Endothelial cell of umbilical vein (primary cell): ENCODE measurements around the gene KIF26B. TPM values are rescaled to one million over a fixed set of nuclear protein-coding genes. Genes with fewer than 3 reads are reported as not detected.

Experiments
- BruUV-seq: library from RNA; stranded (reverse); fragments of 400-500 nt; replicated peaks from 2 replicates; lab custom pipeline; 2021; lab: Mats Ljungman, UMichigan
- CTCF ChIA-PET: fragments of 300-600, 350-600 bp; sonication (Branson Sonifier 250); formaldehyde crosslinking; loops from one replicate; lab custom pipeline; 2021; ENCODE audit warnings: antibody characterized with exemption, inconsistent platforms; lab: Charles Lee
- POLR2A ChIA-PET: fragments of 300-600, 350-600 bp; sonication (Branson Sonifier 250); formaldehyde crosslinking; loops from one replicate; lab custom pipeline; 2021; ENCODE audit warnings: antibody characterized with exemption, inconsistent platforms; lab: Charles Lee
- DNase-seq: peaks from one replicate; pipeline ENCODE4 v3.0.0-alpha.2; 2011; ENCODE audit warnings: low read depth, low spot score
- FAIRE-seq: peaks from 2 replicates; lab custom pipeline; 2011; peaks lifted over from hg19 to GRCh38; lab: Jason Lieb, UNC
- H2AFZ ChIP-seq: 2 replicates; pipeline ENCODE4 v1.6.0; 2012; ENCODE audit warnings: low read depth, low read length, control low read depth, inconsistent platforms
- H3K27ac ChIP-seq: 2 replicates; pipeline ENCODE4 v1.5.1; 2011; ENCODE audit warnings: low read depth, mild to moderate bottlenecking, control low read depth, low read length, moderate library complexity; ENCODE audit not compliant: insufficient read depth
- H3K27me3 ChIP-seq, 2 experiments: 2 replicates each; pipeline versions ENCODE4 v1.6.0 to v1.6.1; 2011; ENCODE audit warnings: low read length in 2 of 2, mixed read lengths in 1 of 2; ENCODE audit not compliant: control insufficient read depth in 2 of 2, insufficient read depth in 2 of 2
- H3K36me3 ChIP-seq, 2 experiments: 2 replicates in 1 of 2; 3 replicates in 1 of 2; pipeline ENCODE4 v1.5.1; 2011; ENCODE audit warnings: low read length in 2 of 2, mild to moderate bottlenecking in 1 of 2, moderate library complexity in 1 of 2; ENCODE audit not compliant: control insufficient read depth in 2 of 2, insufficient read depth in 2 of 2; ENCODE audit errors: extremely low read depth in 1 of 2
- H3K4me1 ChIP-seq: 3 replicates; pipeline ENCODE4 v1.5.1; 2011; ENCODE audit warnings: mild to moderate bottlenecking, low read length; ENCODE audit not compliant: control insufficient read depth, insufficient read depth; ENCODE audit errors: extremely low read depth
- H3K4me2 ChIP-seq: 2 replicates; pipeline ENCODE4 v1.6.1; 2011; ENCODE audit warnings: low read length, control low read depth, mixed read lengths; ENCODE audit not compliant: insufficient read depth
- H3K4me3 ChIP-seq, 3 experiments: fragments of 200-600 bp in 1 of 3; sonication (generic), shearing (Covaris generic) in 1 of 3; replicated peaks in 1 of 3; 2 replicates each; pipeline ENCODE4 v1.5.1; 2011 to 2016; ENCODE audit warnings: control low read depth in 3 of 3, low read length in 3 of 3, mild to moderate bottlenecking in 2 of 3, inconsistent platforms in 1 of 3, low read depth in 1 of 3, moderate library complexity in 1 of 3; ENCODE audit not compliant: insufficient read depth in 1 of 3
- H3K79me2 ChIP-seq: 2 replicates; pipeline ENCODE4 v1.6.0; 2012; ENCODE audit warnings: low read length, inconsistent platforms; ENCODE audit not compliant: control insufficient read depth, insufficient read depth
- H3K9ac ChIP-seq: replicated peaks from 2 replicates; pipeline ENCODE3; 2011; ENCODE audit warnings: low read length, control low read depth; ENCODE audit not compliant: insufficient read depth; ENCODE audit errors: extremely low read depth
- H3K9me1 ChIP-seq: replicated peaks from 3 replicates; pipeline ENCODE4 v1.6.0; 2011; ENCODE audit warnings: mild to moderate bottlenecking, low read length; ENCODE audit not compliant: control insufficient read depth, insufficient read depth; ENCODE audit errors: extremely low read depth
- H3K9me3 ChIP-seq: replicated peaks from 2 replicates; pipeline ENCODE4 v1.5.1; 2012; ENCODE audit warnings: low read length, inconsistent platforms; ENCODE audit not compliant: control insufficient read depth, insufficient read depth
- H4K20me1 ChIP-seq: replicated peaks from 2 replicates; pipeline ENCODE3; 2011; ENCODE audit warnings: mild to moderate bottlenecking, low read length; ENCODE audit not compliant: control insufficient read depth, insufficient read depth; ENCODE audit errors: extremely low read depth
- EZH2 ChIP-seq: IDR thresholded peaks from 2 replicates; pipeline ENCODE4 v1.6.1; 2012; ENCODE audit warnings: borderline replicate concordance, low read depth, mild to moderate bottlenecking, moderate library complexity, low read length, inconsistent platforms; ENCODE audit not compliant: severe bottlenecking
- FOS ChIP-seq: IDR thresholded peaks from 2 replicates; pipeline ENCODE4 v1.6.1; 2011; ENCODE audit warnings: mild to moderate bottlenecking, low read length, moderate library complexity, borderline replicate concordance; ENCODE audit not compliant: insufficient read depth
- GATA2 ChIP-seq: IDR thresholded peaks from 2 replicates; pipeline ENCODE4 v1.7.0; 2011; ENCODE audit warnings: low read depth, mild to moderate bottlenecking, moderate library complexity, mixed read lengths, low read length; ENCODE audit not compliant: insufficient read length, insufficient read depth
- JUN ChIP-seq: IDR thresholded peaks from 2 replicates; pipeline ENCODE4 v1.6.1; 2011; ENCODE audit warnings: borderline replicate concordance, low read depth; ENCODE audit not compliant: insufficient read length, insufficient read depth
- MAX ChIP-seq: IDR thresholded peaks from 2 replicates; pipeline ENCODE4 v1.6.1; 2011; ENCODE audit not compliant: insufficient read depth, insufficient read length
- MYC ChIP-seq: IDR thresholded peaks from one replicate; pipeline ENCODE4 v1.6.1; 2011; ENCODE audit warnings: mild to moderate bottlenecking, low read depth, low read length
- POLR2A ChIP-seq: IDR thresholded peaks from 2 replicates; pipeline ENCODE4 v1.6.1; 2012; ENCODE audit warnings: low read depth, mild to moderate bottlenecking, control low read depth, low read length
- POLR2AphosphoS5 ChIP-seq: IDR thresholded peaks from 2 replicates; pipeline ENCODE4 v1.6.1; 2012; ENCODE audit warnings: low read depth, mild to moderate bottlenecking, control low read depth, low read length, moderate library complexity; ENCODE audit not compliant: insufficient read depth
- dilution Hi-C: fragments of 300-500 bp; cut with MboI; formaldehyde crosslinking; loops from one replicate; pipeline ENCODE4 v1.15.0; 2019; ENCODE audit warnings: low sequenced_read_pairs; ENCODE audit not compliant: extremely low pct_ligation_motif_present
- intact Hi-C: fragments of 100-400 bp; cut with micrococcal nuclease; formaldehyde crosslinking; loops from one replicate; pipeline ENCODE4 v1.10.0; 2022
- polyA plus RNA-seq, 4 experiments: library from polyadenylated mRNA; depleted of rRNA in 3 of 4; stranded (reverse) in 3 of 4; unstranded in 1 of 4; fragments of >200 nt; gene quantifications; 2 replicates each; pipeline versions ENCODE4 v1.2.1 to v1.2.3, GENCODE V29; 2011 to 2012; ENCODE audit warnings: missing spikeins in 1 of 4
- total RNA-seq: library from RNA; stranded (reverse); gene quantifications from 2 replicates; pipeline ENCODE4 v1.2.3, GENCODE V29; 2021
- TF ChIP-seq, protein P1 (sequence below), 2 donors: IDR thresholded peaks; 1 replicate in 1 of 2; 2 replicates in 1 of 2; pipeline ENCODE4 v1.5.1; 2011; ENCODE audit warnings: low read length in 2 of 2, mild to moderate bottlenecking in 2 of 2, moderate library complexity in 2 of 2, control low read depth in 1 of 2, inconsistent platforms in 1 of 2, low read depth in 1 of 2; ENCODE audit not compliant: insufficient read depth in 1 of 2; ENCODE audit errors: extremely low read depth in 1 of 2

KIF26B gene
- total and polyA plus RNA-seq, 2 donors (not counting 3 experiments of a cell fraction or from before 2014, with no cell fraction given), result 0.04 to 0.49 TPM

- CTCF ChIA-PET, result no interaction called here
- H3K36me3 ChIP-seq, result no peaks in the 10 kb centered on the region
- no peak overlapping the region for H3K27ac ChIP-seq
- no peaks in the 10 kb centered on the region for H3K9me1 ChIP-seq
- no peaks in the 10 kb centered on the region for H3K4me1 ChIP-seq
- FAIRE-seq (no peak), DNase-seq (no peak)
- H3K4me3 ChIP-seq, result no peak overlapping the region
- POLR2A ChIA-PET, result no interaction called here
- BruUV-seq, result no TSS peak
- H3K9ac ChIP-seq, result no peak overlapping the region
- H3K4me2 ChIP-seq, result no peak overlapping the region
- no peak overlapping the region for H2AFZ ChIP-seq
- no peaks in the 10 kb centered on the region for H3K9me3 ChIP-seq
- H4K20me1 ChIP-seq, result no peaks in the 10 kb centered on the region
- intact Hi-C loops (no loop called here), dilution Hi-C loops (no loop called here)
- no peaks in the 10 kb centered on the region for H3K27me3 ChIP-seq
- TF ChIP-seq FOS (no peak), MYC (no peak), EZH2 (no peak), JUN (no peak), POLR2A (no peak), GATA2 (no peak), POLR2AphosphoS5 (no peak), MAX (no peak)
- TF ChIP-seq, protein P1, sequence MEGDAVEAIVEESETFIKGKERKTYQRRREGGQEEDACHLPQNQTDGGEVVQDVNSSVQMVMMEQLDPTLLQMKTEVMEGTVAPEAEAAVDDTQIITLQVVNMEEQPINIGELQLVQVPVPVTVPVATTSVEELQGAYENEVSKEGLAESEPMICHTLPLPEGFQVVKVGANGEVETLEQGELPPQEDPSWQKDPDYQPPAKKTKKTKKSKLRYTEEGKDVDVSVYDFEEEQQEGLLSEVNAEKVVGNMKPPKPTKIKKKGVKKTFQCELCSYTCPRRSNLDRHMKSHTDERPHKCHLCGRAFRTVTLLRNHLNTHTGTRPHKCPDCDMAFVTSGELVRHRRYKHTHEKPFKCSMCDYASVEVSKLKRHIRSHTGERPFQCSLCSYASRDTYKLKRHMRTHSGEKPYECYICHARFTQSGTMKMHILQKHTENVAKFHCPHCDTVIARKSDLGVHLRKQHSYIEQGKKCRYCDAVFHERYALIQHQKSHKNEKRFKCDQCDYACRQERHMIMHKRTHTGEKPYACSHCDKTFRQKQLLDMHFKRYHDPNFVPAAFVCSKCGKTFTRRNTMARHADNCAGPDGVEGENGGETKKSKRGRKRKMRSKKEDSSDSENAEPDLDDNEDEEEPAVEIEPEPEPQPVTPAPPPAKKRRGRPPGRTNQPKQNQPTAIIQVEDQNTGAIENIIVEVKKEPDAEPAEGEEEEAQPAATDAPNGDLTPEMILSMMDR (IDR thresholded peaks at IDR 0.05; ENCODE audit: extremely low read depth in 1 of 2, insufficient read depth in 1 of 2, low read depth in 1 of 2, low read length in 2 of 2), result no peak
- H3K79me2 ChIP-seq, result no peaks in the 10 kb centered on the region
Observed at GRCh38 chr1:245578771-245579170, 424.0 kb downstream of the KIF26B start.
